Smooth muscle cell of trachea (primary cell): Measurements from ENCODE around the gene NR1I2. TPM values are rescaled to one million over a fixed set of nuclear protein-coding genes. Genes with fewer than 3 reads are reported as not detected.

ENCODE experiments used
- total RNA-seq: library from RNA; depleted of rRNA; stranded (reverse); fragments of >200 nt; gene quantifications from 2 replicates; pipeline ENCODE4 v1.2.1, GENCODE V29; 2014

The NR1I2 gene
- not detected in 2 replicates for total RNA-seq

GRCh38 chr3:119781330-119782198 lies at the start of gene NR1I2:
TSS of gene NR1I2 (plus strand) at chr3:119782101.

Other genes starting within 250 kb of the NR1I2 start
- 0.33 TPM in 1 of 2 replicates, not detected in the other for gene CD80, start 222.5 kb upstream of the NR1I2 start, total RNA-seq
- gene ADPRH, start 202.6 kb upstream of the NR1I2 start, total RNA-seq = 3.6 and 4.3 TPM in 2 replicates
- 0.33 TPM in 1 of 2 replicates, not detected in the other for gene PLA1A, start 184.2 kb upstream of the NR1I2 start, total RNA-seq
- 0.15 and 0.33 TPM in 2 replicates for gene POPDC2, start 121.5 kb upstream of the NR1I2 start, total RNA-seq
- 6.8 and 11.2 TPM in 2 replicates for gene COX17, start 104.7 kb upstream of the NR1I2 start, total RNA-seq
- 0.33 and 0.44 TPM in 2 replicates for gene CFAP91, start 79.1 kb upstream of the NR1I2 start, total RNA-seq